Inflammatory macrophage (primary cell): Measurements from ENCODE around the gene RBM5.

Experiments used
- DNase-seq, 2 donors: peaks; one replicate each; pipeline ENCODE4 v3.0.0-alpha.2; 2020 to 2022

RBM5 gene

GRCh38 chr3:50162034-50162883, 73.5 kb downstream of the RBM5 start:
- DNase-seq, result no peak

- no peak for DNase-seq
Observed at GRCh38 chr3:50163572-50164455, 75.1 kb downstream of the RBM5 start.

- DNase-seq, result no peak
Observed at GRCh38 chr3:50164481-50164880, 75.8 kb downstream of the RBM5 start.

GRCh38 chr3:50164984-50165909, 76.5 kb downstream of the RBM5 start:
- DNase-seq, result no peak

- DNase-seq, result no peak
Observed at GRCh38 chr3:50165910-50166538, 77.3 kb downstream of the RBM5 start.

- no peak for DNase-seq
Observed at GRCh38 chr3:50166620-50167019, 77.9 kb downstream of the RBM5 start.

GRCh38 chr3:50167069-50167840, 78.5 kb downstream of the RBM5 start:
- DNase-seq, result no peak

GRCh38 chr3:50167841-50168209, 79.1 kb downstream of the RBM5 start:
- DNase-seq, result no peak

- DNase-seq, result no peak
Observed at GRCh38 chr3:50168388-50168787, 79.7 kb downstream of the RBM5 start.
